Activated naive CD4-positive, alpha-beta T cell treated with anti-CD3 and anti-CD28 coated beads, Interleukin-2, amount 50 U/mL, for 24 hours (primary cell): ENCODE data around the gene MYPN.

ENCODE experiments used
- H3K27ac Mint-ChIP-seq: one replicate; pipeline ENCODE4 v1.8.0; 2021; ENCODE audit warnings: mild to moderate bottlenecking, mixed read lengths
- H3K27me3 Mint-ChIP-seq: one replicate; pipeline ENCODE4 v1.8.0; 2021; ENCODE audit warnings: mixed read lengths
- H3K36me3 Mint-ChIP-seq: one replicate; pipeline ENCODE4 v1.8.0; 2021; ENCODE audit warnings: mixed read lengths
- H3K4me1 Mint-ChIP-seq: one replicate; pipeline ENCODE4 v1.8.0; 2021; ENCODE audit warnings: mixed read lengths
- H3K4me3 Mint-ChIP-seq: one replicate; pipeline ENCODE4 v1.8.0; 2021; ENCODE audit warnings: mild to moderate bottlenecking, mixed read lengths
- H3K9me3 Mint-ChIP-seq: one replicate; pipeline ENCODE4 v1.8.0; 2021; ENCODE audit warnings: mixed read lengths

Gene MYPN

DNA sequence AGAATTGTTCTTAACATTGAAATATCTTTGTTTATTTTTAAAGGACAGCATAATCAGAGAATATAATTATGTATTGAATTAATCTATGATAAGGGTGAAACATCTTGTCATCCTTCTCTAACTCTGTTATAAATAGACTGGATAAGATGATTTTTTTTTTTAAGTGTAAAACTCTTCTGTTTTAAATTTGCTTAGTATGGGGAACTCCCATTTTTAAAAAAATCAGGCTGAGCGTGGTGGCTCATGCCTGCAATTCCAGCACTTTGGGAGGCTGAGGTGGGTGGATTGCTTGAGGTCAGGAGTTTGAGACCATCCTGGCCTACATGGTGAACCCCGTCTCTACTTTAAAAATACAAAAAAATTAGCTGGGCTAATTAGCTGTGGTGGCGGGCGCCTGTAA, 24.8 kb upstream of the MYPN start:
- no peaks in the 10 kb centered on the region for H3K36me3 Mint-ChIP-seq
- no peaks in the 10 kb centered on the region for H3K27me3 Mint-ChIP-seq
- H3K9me3 Mint-ChIP-seq, result no peaks in the 10 kb centered on the region
- peaks cover 8% of the 10 kb centered on the region for H3K4me1 Mint-ChIP-seq
- H3K4me3 Mint-ChIP-seq, result no peak overlapping the region
- no peak overlapping the region for H3K27ac Mint-ChIP-seq

DNA sequence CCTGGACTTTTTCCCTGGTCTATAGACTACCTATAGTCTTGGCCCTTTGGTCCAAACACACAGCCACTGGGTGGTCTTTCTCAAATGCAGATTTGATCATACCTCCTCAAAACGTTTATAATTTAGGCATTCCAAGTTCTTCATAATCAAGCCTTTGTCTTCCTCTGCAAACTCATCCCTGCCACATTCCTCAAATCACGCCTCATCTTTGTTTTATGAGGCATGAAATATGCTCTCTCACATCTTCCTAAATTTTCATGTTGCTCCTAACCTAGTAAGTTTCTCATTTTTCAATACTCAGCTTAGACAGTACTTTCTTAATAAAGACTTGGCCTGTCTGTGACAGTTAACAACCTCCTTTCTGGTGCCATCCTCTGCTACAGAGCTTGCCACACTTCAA, 23.3 kb upstream of the MYPN start:
- Mint-ChIP-seq H3K4me1 (peaks cover 8% of the 10 kb centered on the region), H3K36me3 (no peaks in the 10 kb centered on the region), H3K27ac (no peak overlapping the region), H3K27me3 (no peaks in the 10 kb centered on the region), H3K9me3 (no peaks in the 10 kb centered on the region), H3K4me3 (no peak overlapping the region)

DNA sequence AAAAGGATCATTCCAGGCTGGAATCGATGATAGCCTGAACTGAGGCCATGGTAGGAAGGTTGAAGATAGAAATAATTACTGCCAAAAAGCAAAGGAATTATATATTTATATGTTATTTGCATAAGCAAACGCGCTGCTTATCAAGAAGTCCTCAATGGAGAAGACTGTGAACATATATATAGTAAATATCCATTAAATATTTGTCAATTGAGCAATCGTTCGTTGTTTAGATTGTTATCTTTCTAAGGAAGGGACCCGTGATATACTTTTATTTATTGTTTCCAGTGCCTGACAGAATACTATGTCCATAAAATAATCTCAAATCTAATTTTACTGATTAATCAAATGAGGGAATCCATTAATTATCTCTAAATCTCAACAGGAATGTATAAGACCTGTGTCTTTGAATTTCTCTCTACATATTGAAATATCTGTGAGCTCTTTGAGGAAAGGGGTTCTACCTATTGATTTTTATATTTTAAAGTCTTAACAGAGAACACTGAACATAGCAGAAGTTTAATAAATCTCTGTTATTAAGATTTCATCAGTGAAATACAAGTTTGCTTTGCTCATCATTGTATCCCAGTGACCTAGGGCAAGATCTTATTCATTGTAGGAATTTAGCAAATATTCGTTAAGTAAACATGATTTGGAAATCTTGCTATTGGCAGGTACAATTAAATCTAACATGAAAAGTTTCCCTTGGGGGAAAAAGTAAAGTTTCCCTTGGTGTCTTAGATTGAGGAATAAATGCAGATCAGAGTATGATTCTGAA, 22.2 kb upstream of the MYPN start:
- no peaks in the 10 kb centered on the region for H3K36me3 Mint-ChIP-seq
- H3K9me3 Mint-ChIP-seq, result no peaks in the 10 kb centered on the region
- H3K4me3 Mint-ChIP-seq, result no peak overlapping the region
- H3K27ac Mint-ChIP-seq, result no peak overlapping the region
- no peaks in the 10 kb centered on the region for H3K27me3 Mint-ChIP-seq
- H3K4me1 Mint-ChIP-seq, result peaks cover 8% of the 10 kb centered on the region

DNA sequence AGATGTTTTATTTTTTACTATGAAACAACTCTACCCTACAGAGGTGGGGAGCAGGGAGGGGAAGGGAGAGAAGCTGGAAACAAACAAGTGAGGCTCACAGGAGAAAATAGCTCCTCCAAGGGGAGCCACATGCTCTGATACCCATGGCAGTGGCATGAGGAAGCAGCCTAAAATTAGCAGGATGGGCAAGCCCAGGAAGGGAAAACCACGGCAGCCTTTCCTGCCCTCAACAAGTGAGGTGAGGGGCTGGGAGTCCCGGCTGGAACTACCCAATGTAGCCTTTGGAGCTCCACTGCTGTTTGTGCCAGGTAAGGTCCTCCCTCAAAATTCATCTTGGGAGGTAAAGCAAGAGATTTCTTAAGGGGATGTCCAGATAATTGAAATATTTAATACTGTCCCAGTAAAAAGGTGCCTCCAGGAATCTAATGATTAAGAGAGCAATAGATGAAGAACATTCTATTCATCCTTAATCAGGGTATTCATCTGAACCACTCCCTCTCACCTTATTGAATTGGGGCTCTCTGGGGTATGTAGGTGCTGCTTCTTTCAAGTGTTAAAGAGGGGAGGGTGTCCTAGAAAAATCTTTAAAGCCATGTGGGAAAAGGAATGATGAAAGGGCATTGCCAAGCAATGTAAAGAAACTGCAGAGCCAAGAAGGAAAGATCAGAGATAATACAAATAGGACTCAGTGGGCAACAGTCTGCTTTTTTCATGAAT, 21.4 kb upstream of the MYPN start:
- Mint-ChIP-seq H3K4me1 (peaks cover 8% of the 10 kb centered on the region), H3K4me3 (no peak overlapping the region), H3K36me3 (no peaks in the 10 kb centered on the region), H3K27me3 (no peaks in the 10 kb centered on the region), H3K27ac (no peak overlapping the region), H3K9me3 (no peaks in the 10 kb centered on the region)

DNA sequence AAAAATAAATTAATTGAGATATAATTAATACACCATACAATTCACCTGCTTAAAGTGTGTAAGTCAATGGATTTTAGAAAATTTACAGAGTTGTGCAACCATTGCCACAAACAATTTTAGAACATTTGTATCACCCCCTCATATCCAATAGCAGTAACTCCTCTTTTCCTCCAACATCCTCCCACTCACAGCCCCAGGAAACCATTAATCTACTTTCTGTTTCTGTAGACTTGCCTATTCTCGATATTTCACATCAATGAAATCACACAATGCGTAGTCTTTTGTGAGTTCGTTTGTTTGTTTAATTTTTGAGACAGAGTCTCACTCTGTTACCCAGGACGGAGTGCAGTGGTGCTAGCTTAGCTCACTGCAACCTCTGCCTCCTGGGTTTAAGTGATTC, 20.5 kb upstream of the MYPN start:
- H3K4me1 Mint-ChIP-seq, result peaks cover 8% of the 10 kb centered on the region
- no peak overlapping the region for H3K4me3 Mint-ChIP-seq
- no peak overlapping the region for H3K27ac Mint-ChIP-seq
- no peaks in the 10 kb centered on the region for H3K36me3 Mint-ChIP-seq
- no peaks in the 10 kb centered on the region for H3K9me3 Mint-ChIP-seq
- no peaks in the 10 kb centered on the region for H3K27me3 Mint-ChIP-seq

DNA sequence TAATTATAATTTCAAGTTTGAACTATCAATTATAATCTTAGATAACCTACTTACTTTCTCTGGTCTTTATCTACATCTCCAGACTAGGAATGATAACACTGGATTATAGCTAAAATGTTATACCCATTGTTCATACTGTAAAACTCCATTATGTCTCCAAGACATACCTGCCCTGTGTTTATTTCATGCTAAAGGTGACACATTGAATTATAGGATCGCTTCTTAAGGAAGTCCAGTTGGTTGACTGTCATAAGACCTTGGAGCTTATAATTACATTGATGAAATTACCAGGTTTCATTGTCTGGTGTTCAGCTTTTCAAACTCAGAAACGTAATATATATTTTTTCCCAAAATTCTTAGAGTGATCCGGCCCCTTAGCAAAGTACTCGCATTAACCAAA, 18.7 kb upstream of the MYPN start:
- Mint-ChIP-seq H3K27ac (no peak overlapping the region), H3K4me3 (no peak overlapping the region), H3K9me3 (no peaks in the 10 kb centered on the region), H3K27me3 (no peaks in the 10 kb centered on the region), H3K4me1 (peaks cover 8% of the 10 kb centered on the region), H3K36me3 (no peaks in the 10 kb centered on the region)

DNA sequence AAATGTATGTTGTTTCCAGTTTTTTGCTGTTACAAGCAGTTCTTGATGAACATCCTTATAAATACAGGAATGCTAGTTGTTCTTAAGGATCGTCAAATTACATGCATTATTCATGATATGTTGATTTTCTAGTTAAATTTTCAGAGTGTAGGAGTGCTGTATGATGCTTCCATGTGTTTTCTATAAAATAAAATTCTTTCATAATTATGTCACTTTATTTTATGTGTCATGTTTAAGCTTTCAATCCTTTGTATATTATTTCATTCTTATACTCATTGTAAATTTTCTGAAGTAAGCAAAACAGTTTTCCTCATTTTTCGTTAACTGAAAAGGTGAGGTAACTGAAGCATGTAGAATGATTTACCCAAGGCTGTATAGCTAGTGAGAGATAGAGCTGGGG, 16.8 kb upstream of the MYPN start:
- Mint-ChIP-seq H3K36me3 (no peaks in the 10 kb centered on the region), H3K4me1 (peaks cover 8% of the 10 kb centered on the region), H3K27me3 (no peaks in the 10 kb centered on the region), H3K4me3 (no peak overlapping the region), H3K27ac (no peak overlapping the region), H3K9me3 (no peaks in the 10 kb centered on the region)

DNA sequence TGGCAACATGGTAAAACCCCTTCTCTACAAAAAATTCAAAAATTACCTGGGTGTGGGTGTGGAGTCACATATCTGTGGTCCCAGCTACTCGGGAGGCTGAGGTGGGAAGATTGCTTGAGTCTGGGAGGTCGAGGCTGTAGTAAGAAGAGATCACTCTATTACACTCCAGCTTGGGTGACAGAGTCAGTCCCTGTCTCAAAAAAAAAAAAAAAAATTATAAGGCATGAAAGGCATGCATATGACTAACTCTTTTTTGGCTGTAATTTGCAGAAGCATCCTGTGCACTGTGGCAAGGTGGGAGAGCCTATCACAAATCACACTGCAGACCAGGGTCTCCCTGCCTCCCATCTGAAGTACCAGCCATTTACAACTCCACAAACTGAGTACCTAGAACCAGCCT, 14.1 kb upstream of the MYPN start:
- Mint-ChIP-seq H3K4me3 (no peak overlapping the region), H3K9me3 (no peaks in the 10 kb centered on the region), H3K4me1 (no peaks in the 10 kb centered on the region), H3K27ac (no peak overlapping the region), H3K36me3 (no peaks in the 10 kb centered on the region), H3K27me3 (no peaks in the 10 kb centered on the region)

DNA sequence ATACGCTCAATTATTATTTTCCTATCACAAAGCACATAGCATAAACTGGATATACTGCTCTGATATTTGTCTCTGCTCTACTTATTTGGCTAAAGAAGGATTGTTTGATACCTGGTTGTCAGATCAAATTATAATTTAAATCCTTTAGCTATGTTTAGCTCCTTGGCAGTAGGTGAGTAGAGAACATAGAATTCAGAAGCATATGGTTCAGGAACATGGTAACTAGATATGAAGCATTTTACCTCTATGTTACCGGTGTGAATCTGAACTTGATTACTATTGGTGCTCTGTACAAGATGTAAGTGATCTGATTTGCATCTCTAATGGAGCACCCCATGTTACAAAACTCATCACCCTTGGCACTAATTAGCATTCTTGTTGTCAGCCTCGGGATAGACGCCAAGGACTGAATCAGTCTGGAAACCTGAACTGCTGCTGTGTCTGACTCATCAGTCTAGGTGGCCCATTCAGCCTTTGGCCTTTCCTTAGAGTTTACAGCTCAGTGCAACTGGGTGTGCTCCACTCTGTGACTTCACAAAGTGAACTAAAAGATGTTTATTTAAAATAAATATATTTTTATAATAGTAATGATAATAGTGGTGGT, 12.3 kb upstream of the MYPN start:
- H3K27ac Mint-ChIP-seq, result no peak overlapping the region
- no peaks in the 10 kb centered on the region for H3K36me3 Mint-ChIP-seq
- H3K9me3 Mint-ChIP-seq, result no peaks in the 10 kb centered on the region
- peaks cover 2% of the 10 kb centered on the region for H3K27me3 Mint-ChIP-seq
- no peaks in the 10 kb centered on the region for H3K4me1 Mint-ChIP-seq
- H3K4me3 Mint-ChIP-seq, result no peak overlapping the region

DNA sequence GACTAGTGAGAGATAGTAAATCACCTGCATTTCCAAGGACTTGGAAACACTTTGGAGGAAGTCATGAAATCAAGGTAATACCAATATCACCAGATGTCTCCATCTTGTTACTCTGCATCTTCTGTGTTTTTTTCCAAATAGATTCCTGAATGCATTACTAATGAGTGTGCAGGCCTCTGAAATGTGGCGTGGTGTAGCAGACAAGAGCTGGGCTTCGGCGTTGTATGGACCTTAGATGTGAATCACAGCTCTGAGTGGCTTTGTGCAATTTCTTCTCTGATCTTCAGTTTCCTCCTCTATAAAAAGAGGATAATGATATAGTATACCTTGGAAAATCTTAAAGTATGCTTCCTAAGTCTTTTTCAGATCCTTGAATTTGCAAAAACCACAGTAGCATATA, 9.6 kb upstream of the MYPN start:
- Mint-ChIP-seq H3K4me3 (no peak overlapping the region), H3K9me3 (no peaks in the 10 kb centered on the region)

DNA sequence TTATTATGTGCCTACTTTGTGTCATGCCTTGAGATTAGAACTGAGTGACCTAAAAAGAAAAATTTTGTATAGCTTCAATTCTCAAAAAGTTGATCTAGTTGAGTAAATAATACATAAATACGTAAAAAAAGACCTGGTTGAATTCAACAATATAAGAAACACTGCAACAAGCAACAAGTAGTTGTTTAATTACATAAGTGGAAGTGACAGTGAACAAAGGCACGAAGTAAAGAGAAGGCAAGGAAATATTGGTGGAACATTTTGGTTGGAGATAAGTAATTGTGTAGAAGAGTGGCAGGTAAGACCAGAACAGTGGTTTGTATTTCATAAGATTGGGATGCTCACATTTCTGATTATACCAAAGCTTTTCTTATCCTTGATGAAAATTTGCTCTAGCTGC, 8.2 kb upstream of the MYPN start:
- no peaks in the 10 kb centered on the region for H3K9me3 Mint-ChIP-seq
- H3K27me3 Mint-ChIP-seq, result peaks cover 2% of the 10 kb centered on the region
- H3K36me3 Mint-ChIP-seq, result no peaks in the 10 kb centered on the region
- no peaks in the 10 kb centered on the region for H3K4me1 Mint-ChIP-seq
- no peak overlapping the region for H3K4me3 Mint-ChIP-seq
- H3K27ac Mint-ChIP-seq, result no peak overlapping the region

More for the DNA sequence above, 9.6 kb upstream of the MYPN start:
- H3K27me3 Mint-ChIP-seq, result peaks cover 2% of the 10 kb centered on the region
- no peaks in the 10 kb centered on the region for H3K36me3 Mint-ChIP-seq
- no peaks in the 10 kb centered on the region for H3K4me1 Mint-ChIP-seq
- no peak overlapping the region for H3K27ac Mint-ChIP-seq

DNA sequence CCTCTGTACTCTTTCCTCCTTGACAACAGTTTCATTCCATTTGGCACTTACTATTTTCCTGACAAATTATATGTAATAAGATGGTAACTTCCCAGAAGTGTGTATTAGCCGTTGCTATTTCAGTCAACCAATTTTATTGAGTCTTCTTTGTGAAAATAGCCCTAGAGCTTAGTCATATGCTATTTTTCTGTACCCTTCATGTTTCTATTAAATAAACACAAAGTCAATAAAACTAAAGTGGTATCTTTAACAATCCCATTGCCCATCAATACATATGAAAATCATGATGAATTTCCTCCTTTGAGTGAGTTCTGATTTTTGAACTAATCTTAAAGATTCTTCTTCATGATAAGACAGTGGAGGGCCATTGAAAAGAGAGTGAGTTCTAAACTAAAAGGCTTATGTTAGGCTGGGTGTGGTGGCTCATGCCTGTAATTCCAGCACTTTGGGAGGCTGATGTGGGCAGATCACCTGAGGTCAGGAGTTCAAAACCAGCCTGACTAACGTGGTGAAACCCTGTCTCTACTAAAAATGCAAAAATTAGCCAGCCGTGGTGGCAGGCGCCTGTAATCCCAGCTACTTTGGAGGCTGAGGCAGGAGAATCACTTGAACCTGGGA, 5.9 kb upstream of the MYPN start:
- H3K27me3 Mint-ChIP-seq, result peaks cover 2% of the 10 kb centered on the region
- H3K27ac Mint-ChIP-seq, result no peak overlapping the region
- no peaks in the 10 kb centered on the region for H3K36me3 Mint-ChIP-seq
- no peaks in the 10 kb centered on the region for H3K9me3 Mint-ChIP-seq
- no peak overlapping the region for H3K4me3 Mint-ChIP-seq
- no peaks in the 10 kb centered on the region for H3K4me1 Mint-ChIP-seq

DNA sequence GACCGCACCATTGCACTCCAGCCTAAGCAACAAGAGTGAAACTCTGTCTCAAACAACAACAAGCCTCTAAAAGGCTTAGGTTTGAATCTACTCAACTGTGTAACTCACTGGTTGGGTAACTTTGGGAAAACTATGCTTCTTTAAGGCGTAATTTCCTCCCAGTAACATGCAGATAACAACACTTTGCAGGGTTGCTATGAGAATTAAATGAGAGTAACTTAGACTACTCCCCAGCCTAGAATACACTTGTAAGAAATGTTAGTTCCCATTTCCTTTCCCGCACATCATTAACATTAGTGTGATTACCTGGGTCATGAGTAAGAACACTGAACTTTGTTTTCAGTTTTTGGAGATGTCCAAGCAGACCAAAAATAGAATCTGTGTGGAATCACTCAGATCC, 5.4 kb upstream of the MYPN start:
- no peaks in the 10 kb centered on the region for H3K9me3 Mint-ChIP-seq
- H3K27me3 Mint-ChIP-seq, result peaks cover 2% of the 10 kb centered on the region
- no peaks in the 10 kb centered on the region for H3K4me1 Mint-ChIP-seq
- H3K36me3 Mint-ChIP-seq, result no peaks in the 10 kb centered on the region
- H3K27ac Mint-ChIP-seq, result no peak overlapping the region
- H3K4me3 Mint-ChIP-seq, result no peak overlapping the region

DNA sequence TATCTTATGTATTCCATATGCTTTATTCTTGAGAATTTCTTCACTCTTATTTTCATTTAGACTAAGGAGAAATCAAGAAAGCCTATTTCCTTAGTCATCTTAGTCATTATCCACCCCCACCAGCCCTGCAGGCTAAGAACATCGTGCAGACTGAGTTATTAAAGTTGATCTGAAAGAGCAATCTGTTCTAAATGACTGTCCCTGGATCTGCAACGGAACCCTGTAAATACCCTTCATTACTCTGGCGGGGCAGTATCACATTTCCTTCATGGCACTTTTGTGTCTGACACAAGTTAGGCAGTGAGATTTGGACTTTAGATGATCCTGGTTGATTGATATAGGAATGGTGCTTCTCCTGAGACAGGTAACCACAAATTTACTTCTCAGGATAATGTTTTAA, 3.5 kb upstream of the MYPN start:
- H3K4me3 Mint-ChIP-seq, result no peak overlapping the region
- H3K4me1 Mint-ChIP-seq, result no peaks in the 10 kb centered on the region
- H3K9me3 Mint-ChIP-seq, result no peaks in the 10 kb centered on the region
- no peaks in the 10 kb centered on the region for H3K36me3 Mint-ChIP-seq
- peaks cover 2% of the 10 kb centered on the region for H3K27me3 Mint-ChIP-seq
- H3K27ac Mint-ChIP-seq, result no peak overlapping the region

DNA sequence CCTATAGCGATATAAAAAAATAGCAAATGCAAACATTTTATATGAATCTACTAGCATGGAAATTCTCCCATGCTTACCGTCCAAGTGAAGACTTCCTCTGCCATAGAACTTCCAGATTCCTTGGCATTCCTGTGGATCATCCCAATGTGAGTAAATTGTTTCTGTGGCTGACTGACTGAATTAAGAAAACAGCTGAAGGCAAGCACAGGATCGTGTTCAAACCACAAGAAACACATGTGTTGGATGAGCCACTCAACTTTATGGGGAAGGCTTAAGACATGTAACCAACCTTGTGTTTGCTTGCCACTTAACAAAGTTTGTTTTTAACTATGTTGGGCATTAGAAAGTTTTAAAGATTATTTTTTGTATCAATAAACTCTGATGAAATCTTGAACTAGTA, 2.6 kb upstream of the MYPN start:
- Mint-ChIP-seq H3K4me1 (no peaks in the 10 kb centered on the region), H3K4me3 (no peak overlapping the region), H3K27ac (no peak overlapping the region), H3K36me3 (no peaks in the 10 kb centered on the region), H3K27me3 (peaks cover 2% of the 10 kb centered on the region), H3K9me3 (no peaks in the 10 kb centered on the region)

DNA sequence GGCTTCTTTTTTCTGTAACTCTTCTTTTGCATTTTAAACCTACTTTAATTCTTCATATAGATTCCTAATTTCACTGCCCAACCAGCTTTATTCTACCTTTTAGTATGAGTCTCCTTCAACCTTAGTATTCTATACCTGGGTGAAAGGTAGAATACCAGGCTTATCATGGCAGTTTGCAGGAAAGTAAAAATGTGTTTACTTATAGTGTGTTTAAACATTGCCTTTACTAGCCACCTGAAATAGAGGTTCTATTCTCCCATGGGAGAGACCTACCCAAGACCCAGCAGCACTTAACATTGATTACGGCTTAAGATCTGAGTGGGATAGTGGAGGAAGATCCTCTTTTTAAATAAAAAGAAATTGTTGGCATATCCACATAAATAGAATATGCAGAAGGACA, 1.6 kb upstream of the MYPN start:
- Mint-ChIP-seq H3K9me3 (no peaks in the 10 kb centered on the region), H3K27me3 (peaks cover 2% of the 10 kb centered on the region), H3K36me3 (no peaks in the 10 kb centered on the region), H3K27ac (no peak overlapping the region), H3K4me1 (no peaks in the 10 kb centered on the region), H3K4me3 (no peak overlapping the region)
